Naive thymus-derived CD4-positive, alpha-beta T cell (primary cell): ENCODE measurements around the gene GRB10. TPM values are rescaled to one million over a fixed set of nuclear protein-coding genes. Genes with fewer than 3 reads are reported as not detected.

Experiments
- ATAC-seq: fragments of 150-1000 bp; cut with Tn5 transposase; 2 replicates; pipeline ENCODE4 v1.10.0; 2021; ENCODE audit warnings: mild to moderate bottlenecking, moderate library complexity
- CTCF ChIA-PET: fragments of 350-600 bp; sonication (Branson Sonifier 250); formaldehyde crosslinking; loops from one replicate; lab custom pipeline; 2021; ENCODE audit warnings: antibody characterized with exemption; lab: Charles Lee
- POLR2A ChIA-PET: fragments of 350-600 bp; sonication (Branson Sonifier 250); formaldehyde crosslinking; loops from one replicate; lab custom pipeline; 2021; ENCODE audit warnings: antibody characterized with exemption, inconsistent platforms; lab: Charles Lee
- DNase-seq, 9 donors: peaks; one replicate each; pipeline versions ENCODE4 v3.0.0 to v3.0.0-alpha.2; 2020 to 2022; ENCODE audit warnings: mixed read lengths in 1 of 9
- H3K27ac ChIP-seq: one replicate; pipeline ENCODE4 v1.7.0; 2013; ENCODE audit warnings: mild to moderate bottlenecking, low read depth, low read length, moderate library complexity
- H3K27me3 ChIP-seq, 2 donors: one replicate each; pipeline ENCODE4 v1.7.0; 2013; ENCODE audit warnings: low read length in 2 of 2, mild to moderate bottlenecking in 2 of 2, moderate library complexity in 2 of 2; ENCODE audit not compliant: control insufficient read depth in 2 of 2, insufficient read depth in 2 of 2
- H3K36me3 ChIP-seq, 3 experiments: 1 replicate in 2 of 3; 2 replicates in 1 of 3; pipeline ENCODE4 v1.7.0; 2013; ENCODE audit warnings: low read length in 3 of 3, mild to moderate bottlenecking in 3 of 3, moderate library complexity in 1 of 3; ENCODE audit not compliant: insufficient read depth in 3 of 3, control insufficient read depth in 2 of 3
- H3K4me1 ChIP-seq, 2 donors: one replicate each; pipeline ENCODE4 v1.7.0; 2013; ENCODE audit warnings: low read length in 2 of 2, mild to moderate bottlenecking in 2 of 2, moderate library complexity in 1 of 2; ENCODE audit not compliant: control insufficient read depth in 2 of 2, insufficient read depth in 2 of 2
- H3K4me3 ChIP-seq: 2 replicates; pipeline ENCODE4 v1.7.0; 2013; ENCODE audit warnings: mild to moderate bottlenecking, low read length
- H3K9me3 ChIP-seq, 3 experiments: 1 replicate in 2 of 3; 2 replicates in 1 of 3; pipeline ENCODE4 v1.7.0; 2013; ENCODE audit warnings: low read length in 3 of 3; ENCODE audit not compliant: control insufficient read depth in 2 of 3
- H3K27ac Mint-ChIP-seq, 9 donors: one replicate each; pipeline ENCODE4 v1.8.0; 2020 to 2022; ENCODE audit warnings: mixed read lengths in 9 of 9, mild to moderate bottlenecking in 8 of 9, moderate library complexity in 5 of 9, inconsistent platforms in 2 of 9
- H3K27me3 Mint-ChIP-seq, 5 donors: one replicate each; pipeline ENCODE4 v1.8.0; 2021 to 2022; ENCODE audit warnings: mixed read lengths in 5 of 5, mild to moderate bottlenecking in 1 of 5
- H3K36me3 Mint-ChIP-seq, 5 donors: one replicate each; pipeline ENCODE4 v1.8.0; 2020 to 2022; ENCODE audit warnings: mixed read lengths in 5 of 5, mild to moderate bottlenecking in 3 of 5, inconsistent platforms in 1 of 5
- H3K4me1 Mint-ChIP-seq, 7 donors: one replicate each; pipeline ENCODE4 v1.8.0; 2020 to 2022; ENCODE audit warnings: mixed read lengths in 7 of 7, mild to moderate bottlenecking in 3 of 7, inconsistent platforms in 1 of 7
- H3K4me3 Mint-ChIP-seq, 10 donors: one replicate each; pipeline ENCODE4 v1.8.0; 2020 to 2022; ENCODE audit warnings: mild to moderate bottlenecking in 10 of 10, mixed read lengths in 10 of 10, moderate library complexity in 6 of 10, inconsistent platforms in 2 of 10
- H3K9me3 Mint-ChIP-seq, 11 donors: one replicate each; pipeline ENCODE4 v1.8.0; 2020 to 2022; ENCODE audit warnings: mixed read lengths in 11 of 11, mild to moderate bottlenecking in 4 of 11, inconsistent platforms in 1 of 11, moderate library complexity in 1 of 11
- intact Hi-C, 2 donors: fragments of 100-400 bp; cut with micrococcal nuclease; formaldehyde crosslinking; loops; one replicate each; pipeline ENCODE4 v1.15.1; 2023
- polyA plus RNA-seq, 2 donors: library from polyadenylated mRNA; unstranded; fragments of 300-500 nt; fragmentation: Illumina TruSeq; gene quantifications; one replicate each; pipeline ENCODE4 v1.2.3, GENCODE V29; 2021
- total RNA-seq, 6 experiments: library from RNA in 5 of 6; stranded (reverse) in 5 of 6; gene quantifications; 1 replicate in 5 of 6; 2 replicates in 1 of 6; pipeline ENCODE4 v1.2.3 and lab custom pipeline; 2021 to 2026

Gene GRB10
- total and polyA plus RNA-seq, 7 experiments from 2014 or later = 2.6 to 10.6 (median 6.2) TPM

DNA sequence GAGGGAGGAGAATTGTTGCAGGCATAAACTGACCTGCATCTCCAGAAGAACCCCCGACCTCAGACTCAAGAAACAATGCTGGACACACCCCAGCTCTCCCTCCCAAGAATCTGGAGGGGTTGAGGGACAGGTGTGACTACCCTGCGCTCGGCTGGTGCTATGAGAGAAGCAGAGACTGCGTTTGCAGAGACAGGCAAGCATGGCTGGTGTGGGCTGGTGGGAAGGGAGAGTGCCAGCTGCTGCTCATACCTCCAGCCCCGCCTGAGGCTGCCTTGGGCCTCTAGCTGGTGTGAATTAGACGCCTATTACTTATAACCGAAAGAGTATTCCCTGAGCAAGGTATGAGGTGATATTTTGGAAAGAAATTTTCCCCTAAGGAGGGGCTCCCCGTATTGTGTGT, 169.2 kb downstream of the GRB10 start:
- H3K27me3 ChIP-seq = no peaks in the 10 kb centered on the region
- CTCF ChIA-PET = no interaction called here
- DNase-seq = no peak
- Mint-ChIP-seq H3K27ac (peak overlapping the region in 2 of 9 donors; percentile 34 to 39), H3K4me3 (no peak overlapping the region), H3K9me3 (peaks cover 0 to 4% (median under 1%) of the 10 kb centered on the region in 11 donors), H3K4me1 (peaks cover 20 to 38% (median 23%) of the 10 kb centered on the region in 7 donors), H3K36me3 (peaks cover 0 to 15% (median under 1%) of the 10 kb centered on the region in 5 donors), H3K27me3 (peaks cover 0 to 41% (median 0%) of the 10 kb centered on the region in 5 donors)
- intact Hi-C loops = loop anchor here (5.0 to 10.0 kb wide), 6 partner anchors 49 to 551 kb away; partner anchors contain the start of genes FIGNL1 (in 2 of the 2) and GRB10 (in 1 of the 2)
- ATAC-seq = no peak
- POLR2A ChIA-PET = no interaction called here
- no peaks in the 10 kb centered on the region for H3K9me3 ChIP-seq
- H3K27ac ChIP-seq = no peak overlapping the region
- no peak overlapping the region for H3K4me3 ChIP-seq
- peaks cover 0 to 6% (median 0%) of the 10 kb centered on the region in 3 experiments for H3K36me3 ChIP-seq
- peaks cover 14 to 32% of the 10 kb centered on the region in 2 donors for H3K4me1 ChIP-seq

GRCh38 chr7:50612704-50613103, 170.0 kb downstream of the GRB10 start:
- H3K36me3 Mint-ChIP-seq = peaks cover 0 to 15% (median 8%) of the 10 kb centered on the region in 5 donors
- Histone ChIP-seq H3K27me3 (no peaks in the 10 kb centered on the region), H3K4me3 (no peak overlapping the region), H3K9me3 (no peaks in the 10 kb centered on the region), H3K4me1 (peaks cover 14 to 38% of the 10 kb centered on the region in 2 donors), H3K27ac (no peak overlapping the region), H3K36me3 (peaks cover 0 to 6% (median 0%) of the 10 kb centered on the region in 3 experiments)
- peaks cover 0 to 41% (median 0%) of the 10 kb centered on the region in 5 donors for H3K27me3 Mint-ChIP-seq
- CTCF ChIA-PET = no interaction called here
- H3K4me3 Mint-ChIP-seq = no peak overlapping the region
- intact Hi-C loops = loop anchor here (5.0 to 10.0 kb wide), 6 partner anchors 50 to 552 kb away; partner anchors contain the start of genes FIGNL1 (in 2 of the 2) and GRB10 (in 1 of the 2)
- POLR2A ChIA-PET = interaction anchor here (0.7 kb wide), 1 partner anchor 46 kb away, joined by 3 read pairs; no protein-coding TSS in a partner anchor
- H3K4me1 Mint-ChIP-seq = peaks cover 28 to 45% (median 31%) of the 10 kb centered on the region in 7 donors
- no peak for ATAC-seq
- peak overlapping the region in 2 of 9 donors; percentile 62 to 72 for H3K27ac Mint-ChIP-seq
- H3K9me3 Mint-ChIP-seq = peaks cover 0 to 10% (median 5%) of the 10 kb centered on the region in 11 donors
- DNase-seq = no peak

DNA sequence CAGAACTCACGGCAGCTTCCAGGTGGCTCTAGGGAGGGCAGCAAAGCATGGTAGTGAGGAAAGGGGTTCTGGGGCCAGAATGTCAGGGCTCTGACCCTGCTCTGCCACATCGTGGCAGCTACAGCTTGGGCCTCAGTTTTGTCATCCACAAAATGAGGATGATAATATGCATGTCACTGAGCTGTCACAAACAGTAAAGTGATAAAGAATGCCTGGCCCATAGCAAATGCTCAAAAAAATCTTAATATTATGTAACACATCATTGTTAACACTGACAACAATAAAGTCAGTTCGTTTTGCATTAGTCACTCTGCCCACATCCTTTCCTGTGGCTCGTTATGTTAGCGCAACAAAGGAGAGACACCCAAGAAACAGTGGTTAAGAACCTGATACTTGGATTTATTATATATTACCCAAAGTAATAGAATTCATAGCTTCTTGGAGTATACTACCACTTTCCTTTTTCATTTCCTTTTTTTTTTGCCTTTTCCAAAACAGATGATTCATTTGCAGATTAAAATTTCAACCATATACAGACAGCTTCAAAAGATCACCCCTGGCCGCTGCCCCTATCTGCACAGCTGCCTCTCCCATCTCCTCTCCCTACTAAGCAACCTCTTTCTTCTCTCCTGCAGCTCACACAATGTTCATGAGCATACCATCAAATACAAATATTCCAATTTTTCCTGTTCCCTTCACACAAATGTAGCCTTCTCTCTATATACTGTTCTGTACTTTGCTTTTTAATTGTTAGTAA, 172.0 kb downstream of the GRB10 start:
- DNase-seq (peak in 7 of 9 donors; percentile 12 to 54 (median 39)), ATAC-seq (peak; percentile 83)
- peaks cover 0 to 18% (median 16%) of the 10 kb centered on the region in 5 donors for H3K36me3 Mint-ChIP-seq
- CTCF ChIA-PET = interaction anchor here (1.1 kb wide), 1 partner anchor 18 kb away, joined by 4 read pairs; no protein-coding TSS in a partner anchor
- H3K27me3 Mint-ChIP-seq = peaks cover 0 to 36% (median 0%) of the 10 kb centered on the region in 5 donors
- H3K27ac ChIP-seq = no peak overlapping the region
- H3K9me3 Mint-ChIP-seq = peaks cover 0 to 14% (median 5%) of the 10 kb centered on the region in 11 donors
- peaks cover 31 to 51% (median 36%) of the 10 kb centered on the region in 7 donors for H3K4me1 Mint-ChIP-seq
- peaks cover 14 to 41% of the 10 kb centered on the region in 2 donors for H3K4me1 ChIP-seq
- peak overlapping the region; percentile 7 to 88 (median 38) for H3K27ac Mint-ChIP-seq
- no peaks in the 10 kb centered on the region for H3K27me3 ChIP-seq
- H3K4me3 Mint-ChIP-seq = peak overlapping the region in 7 of 10 donors; percentile 5 to 72 (median 31)
- intact Hi-C loops = loop anchor here (1.0 to 10.0 kb wide), 8 partner anchors 23 to 554 kb away; partner anchors contain the start of genes FIGNL1 (in 2 of the 2) and GRB10 (in 1 of the 2)
- no peak overlapping the region for H3K4me3 ChIP-seq
- POLR2A ChIA-PET = interaction anchor here (1.7 kb wide), 1 partner anchor 50 kb away, joined by 9 read pairs; no protein-coding TSS in a partner anchor
- H3K36me3 ChIP-seq = peaks cover 0 to 13% (median 0%) of the 10 kb centered on the region in 3 experiments
- H3K9me3 ChIP-seq = no peaks in the 10 kb centered on the region

DNA sequence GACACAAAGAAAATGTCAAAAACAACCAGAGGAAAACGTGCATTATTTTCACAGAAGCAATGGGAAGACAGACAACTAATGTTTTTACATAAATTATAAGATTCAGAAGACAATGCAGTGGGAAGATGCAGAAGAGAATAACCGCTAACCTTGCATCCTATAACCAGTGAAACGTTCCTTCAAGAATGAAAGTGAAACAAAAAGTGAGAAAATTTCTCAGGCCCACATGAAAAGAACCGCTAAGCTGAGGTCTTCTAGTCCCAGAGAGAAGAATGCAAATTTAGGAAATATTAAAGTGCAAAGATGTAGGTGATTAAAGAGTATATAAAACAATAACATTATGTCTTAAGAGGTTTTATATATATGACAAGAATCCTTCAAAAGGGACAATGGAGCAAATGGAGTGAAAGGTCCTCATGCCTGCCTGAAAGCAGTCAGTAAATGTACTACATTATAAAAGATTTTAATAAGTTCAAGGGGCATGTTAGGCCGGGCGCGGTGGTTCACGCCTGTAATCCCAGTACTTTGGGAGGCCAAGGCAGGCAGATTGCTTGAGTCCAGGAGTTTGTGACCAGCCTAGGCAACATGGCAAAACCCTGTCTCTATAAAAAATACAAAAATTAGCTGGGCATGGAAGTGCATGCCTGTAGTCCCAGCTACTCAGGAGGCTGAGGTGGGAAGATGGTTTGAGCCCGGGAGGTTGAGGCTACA, 174.3 kb downstream of the GRB10 start:
- peaks cover 0 to 14% (median 5%) of the 10 kb centered on the region in 11 donors for H3K9me3 Mint-ChIP-seq
- ChIA-PET CTCF (interaction anchor here (1.1 kb wide), 1 partner anchor 11 kb away, joined by 4 read pairs; no protein-coding TSS in a partner anchor), POLR2A (interaction anchor here (0.6 to 1.4 kb wide), 2 partner anchors 10 to 393 kb away, joined by 5 to 6 read pairs; no protein-coding TSS in a partner anchor)
- H3K27me3 Mint-ChIP-seq = peaks cover 0 to 31% (median 0%) of the 10 kb centered on the region in 5 donors
- intact Hi-C loops = no loop called here
- peaks cover 14 to 41% of the 10 kb centered on the region in 2 donors for H3K4me1 ChIP-seq
- no peak overlapping the region for H3K4me3 ChIP-seq
- H3K36me3 ChIP-seq = peaks cover 0 to 29% (median 0%) of the 10 kb centered on the region in 3 experiments
- peak in 6 of 9 donors; percentile 15 to 54 (median 44) for DNase-seq
- H3K27me3 ChIP-seq = no peaks in the 10 kb centered on the region
- peak; percentile 35 for ATAC-seq
- H3K9me3 ChIP-seq = no peaks in the 10 kb centered on the region
- peak overlapping the region; percentile 7 to 80 (median 57) for H3K27ac Mint-ChIP-seq
- peak overlapping the region in 8 of 10 donors; percentile 0 to 67 (median 38) for H3K4me3 Mint-ChIP-seq
- peaks cover 0 to 18% (median 17%) of the 10 kb centered on the region in 5 donors for H3K36me3 Mint-ChIP-seq
- no peak overlapping the region for H3K27ac ChIP-seq
- peaks cover 25 to 45% (median 33%) of the 10 kb centered on the region in 7 donors for H3K4me1 Mint-ChIP-seq

DNA sequence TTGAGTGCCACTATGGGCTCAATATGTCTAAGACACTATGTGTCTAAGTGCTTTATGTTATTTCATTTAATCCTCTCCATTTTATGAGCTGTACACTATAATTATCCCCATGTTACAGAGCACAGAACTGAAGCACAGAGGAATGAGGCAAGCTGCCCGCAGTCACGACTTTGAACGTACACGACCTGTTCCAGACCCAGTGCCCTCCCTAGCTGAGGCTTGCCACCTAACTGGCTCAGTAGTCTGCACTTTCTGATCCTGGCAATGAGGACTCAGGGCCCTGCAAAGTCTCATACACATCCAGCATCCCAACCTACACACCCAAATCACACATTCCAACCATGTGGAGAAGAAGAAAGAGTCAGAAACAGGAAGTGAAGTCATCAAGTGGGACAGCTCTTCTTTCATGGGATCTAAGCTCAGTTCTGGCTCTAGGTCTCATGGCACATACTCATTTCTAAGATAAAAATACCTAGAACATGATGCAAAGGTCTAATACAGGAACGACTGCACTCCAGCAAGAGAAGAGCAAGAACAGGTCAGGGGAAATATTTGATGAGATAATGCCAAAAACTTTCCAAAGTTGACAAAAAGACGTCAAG, 175.1 kb downstream of the GRB10 start:
- Mint-ChIP-seq H3K4me3 (peak overlapping the region in 7 of 10 donors; percentile 18 to 67 (median 36)), H3K27me3 (peaks cover 0 to 27% (median 0%) of the 10 kb centered on the region in 5 donors), H3K9me3 (peaks cover 0 to 14% (median 5%) of the 10 kb centered on the region in 11 donors), H3K27ac (peak overlapping the region in 6 of 9 donors; percentile 7 to 75 (median 37)), H3K36me3 (peaks cover 0 to 18% (median 15%) of the 10 kb centered on the region in 5 donors), H3K4me1 (peaks cover 25 to 45% (median 33%) of the 10 kb centered on the region in 7 donors)
- ATAC-seq (no peak), DNase-seq (no peak)
- Histone ChIP-seq H3K4me1 (peaks cover 14 to 41% of the 10 kb centered on the region in 2 donors), H3K27me3 (no peaks in the 10 kb centered on the region), H3K36me3 (peaks cover 0 to 28% (median 0%) of the 10 kb centered on the region in 3 experiments), H3K27ac (no peak overlapping the region), H3K9me3 (no peaks in the 10 kb centered on the region), H3K4me3 (no peak overlapping the region)
- intact Hi-C loops = no loop called here
- ChIA-PET POLR2A (interaction anchor here (1.0 to 1.4 kb wide), 2 partner anchors 8 to 9 kb away, joined by 3 to 6 read pairs; no protein-coding TSS in a partner anchor), CTCF (interaction anchor here (1.1 kb wide), 1 partner anchor 10 kb away, joined by 4 read pairs; no protein-coding TSS in a partner anchor)
